Measurements from ENCODE around the gene CCNF. TPM values are rescaled to one million over a fixed set of nuclear protein-coding genes. Genes with fewer than 3 reads are reported as not detected.
A peak's percentile ranks its signal among the peaks of the same experiment; 100 is the strongest.

CCNF gene
- total RNA-seq, 1 donor from 2014 or later, result 6.8 TPM

DNA sequence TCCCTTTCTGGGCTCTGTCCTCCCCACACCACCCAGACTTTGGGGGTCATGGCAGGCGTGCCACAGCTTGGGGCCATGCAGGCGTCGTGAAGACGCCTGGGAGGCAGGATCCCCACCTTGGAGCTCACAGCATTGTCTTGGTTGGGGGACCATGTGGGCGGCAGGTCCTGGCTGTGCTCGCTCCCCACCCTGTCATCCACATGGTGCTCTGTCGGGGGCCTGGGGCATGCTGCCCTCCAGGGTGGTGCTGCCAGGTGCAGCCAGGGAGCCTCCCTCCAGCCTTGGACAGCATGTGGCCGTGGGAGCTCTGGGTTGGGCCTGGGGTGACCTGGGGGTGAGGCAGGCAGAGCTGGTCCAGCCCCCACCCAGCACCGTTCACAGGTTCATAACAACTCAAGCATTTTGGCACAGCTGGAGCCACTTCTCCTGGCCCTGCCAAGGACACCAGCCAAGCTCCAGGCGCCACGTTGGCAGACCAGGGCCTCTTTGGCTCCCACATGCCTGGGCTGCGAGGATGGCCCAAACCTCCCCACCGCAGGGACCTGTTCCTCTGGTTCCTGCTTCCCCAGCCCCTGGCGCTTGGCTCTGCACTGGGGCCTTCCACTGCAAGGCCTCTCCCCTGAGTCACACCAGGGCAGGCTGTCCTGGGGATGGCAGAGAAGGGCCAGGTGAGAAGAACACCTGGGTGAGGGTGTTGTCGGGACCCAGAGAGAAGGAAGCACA is 69.4 kb downstream of the CCNF start:
- peak overlapping the region in 2 of 3 donors; percentile 43 to 73 for H3K9ac ChIP-seq (ENCODE audit: low read depth in 1 of 3, low read length in 3 of 3)
- no peaks in the 10 kb centered on the region for H3K27me3 ChIP-seq (ENCODE audit: control insufficient read depth in 3 of 3, insufficient read depth in 3 of 3, low read length in 3 of 3)
- peak overlapping the region in 1 of 3 donors; percentile 2 for H3K4me3 ChIP-seq (ENCODE audit: low read length in 3 of 3)
- no peak overlapping the region for H3K27ac ChIP-seq (ENCODE audit: low read depth, low read length)
- H3K36me3 ChIP-seq (ENCODE audit: control insufficient read depth in 3 of 3, insufficient read depth in 3 of 3, low read length in 3 of 3), result peaks cover 8 to 10% (median 9%) of the 10 kb centered on the region in 3 donors
- peaks cover 34 to 59% (median 46%) of the 10 kb centered on the region in 3 donors for H3K4me1 ChIP-seq (ENCODE audit: control insufficient read depth in 3 of 3, insufficient read depth in 3 of 3, low read length in 3 of 3)
- H3K9me3 ChIP-seq (ENCODE audit: control insufficient read depth in 3 of 3, low read length in 3 of 3), result no peaks in the 10 kb centered on the region

DNA sequence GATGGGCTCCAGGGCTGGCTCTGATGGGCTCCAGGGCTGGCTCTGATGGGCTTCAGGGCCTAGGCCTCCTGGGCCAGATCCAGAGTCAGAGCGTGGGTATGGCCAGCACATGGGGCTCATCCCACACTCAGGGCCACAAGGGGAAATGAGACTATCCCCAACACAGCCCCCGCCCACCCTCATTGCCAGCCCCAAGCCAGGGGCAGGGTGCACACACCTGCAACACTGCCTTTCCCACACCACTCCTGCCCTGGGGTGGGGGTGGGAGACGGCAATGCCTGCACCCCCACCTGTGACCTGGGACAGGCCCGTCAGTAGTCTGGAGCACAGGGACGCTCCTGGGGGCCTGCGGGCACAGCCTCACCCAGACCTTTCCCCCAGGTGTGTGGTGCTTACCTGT is 70.2 kb downstream of the CCNF start:
- Histone ChIP-seq H3K27ac (ENCODE audit: low read depth, low read length) (no peak overlapping the region), H3K4me1 (ENCODE audit: control insufficient read depth in 3 of 3, insufficient read depth in 3 of 3, low read length in 3 of 3) (peaks cover 34 to 59% (median 46%) of the 10 kb centered on the region in 3 donors), H3K9ac (ENCODE audit: low read depth in 1 of 3, low read length in 3 of 3) (peak overlapping the region in 1 of 3 donors; percentile 43), H3K4me3 (ENCODE audit: low read length in 3 of 3) (no peak overlapping the region), H3K36me3 (ENCODE audit: control insufficient read depth in 3 of 3, insufficient read depth in 3 of 3, low read length in 3 of 3) (peaks cover 8 to 10% (median 9%) of the 10 kb centered on the region in 3 donors), H3K27me3 (ENCODE audit: control insufficient read depth in 3 of 3, insufficient read depth in 3 of 3, low read length in 3 of 3) (no peaks in the 10 kb centered on the region), H3K9me3 (ENCODE audit: control insufficient read depth in 3 of 3, low read length in 3 of 3) (no peaks in the 10 kb centered on the region)

DNA sequence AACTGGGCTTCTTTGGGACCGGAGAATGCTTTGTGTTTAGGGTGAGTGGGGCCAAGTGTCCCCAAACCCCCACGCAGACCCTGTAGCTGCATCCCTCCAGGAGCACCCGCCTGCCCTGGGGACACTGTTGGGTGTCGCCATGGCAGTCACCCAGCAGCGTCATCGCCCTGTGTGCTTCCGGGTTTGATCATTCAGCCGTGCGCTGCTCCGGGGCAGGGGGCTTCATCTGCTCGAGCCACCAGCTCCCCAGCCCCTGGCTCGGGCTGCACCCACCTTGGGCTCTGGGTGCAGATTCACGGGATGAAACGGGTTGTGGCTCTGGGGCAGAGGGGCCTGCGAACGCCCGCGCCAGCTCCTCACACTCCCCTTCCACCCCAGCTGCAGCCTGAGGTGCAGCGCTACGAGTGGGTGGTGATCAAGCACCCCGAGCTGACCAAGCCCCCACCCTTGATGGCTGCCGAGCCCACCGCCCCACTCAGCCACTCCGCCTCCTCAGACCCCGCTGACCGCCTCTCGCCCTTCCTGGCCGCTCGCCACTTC is 70.7 kb downstream of the CCNF start:
- Histone ChIP-seq H3K36me3 (ENCODE audit: control insufficient read depth in 3 of 3, insufficient read depth in 3 of 3, low read length in 3 of 3) (peaks cover 8 to 10% (median 9%) of the 10 kb centered on the region in 3 donors), H3K4me1 (ENCODE audit: control insufficient read depth in 3 of 3, insufficient read depth in 3 of 3, low read length in 3 of 3) (peaks cover 34 to 59% (median 46%) of the 10 kb centered on the region in 3 donors)

DNA sequence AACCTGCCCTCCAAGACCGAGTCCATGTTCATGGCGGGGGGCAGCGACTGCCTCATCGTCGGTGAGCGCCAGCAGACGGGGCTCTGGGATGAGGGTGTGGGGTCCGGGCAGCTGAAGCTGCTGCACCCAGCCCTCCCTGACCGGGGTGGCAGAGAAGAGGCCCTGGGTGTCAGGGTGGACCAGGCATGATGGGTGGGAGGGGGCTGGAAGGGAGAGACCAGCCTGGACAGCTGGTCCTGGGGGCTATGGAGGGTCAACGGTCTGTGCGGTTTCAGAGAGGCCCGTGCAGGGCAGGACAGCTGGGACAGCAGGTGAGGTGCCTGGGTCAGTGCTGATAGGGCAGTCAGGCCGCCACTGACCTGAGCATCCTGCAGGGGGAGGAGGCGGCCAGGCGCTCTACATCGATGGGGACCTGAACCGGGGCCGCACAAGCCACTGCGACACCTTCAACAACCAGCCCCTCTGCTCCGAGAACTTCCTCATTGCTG is 71.2 kb downstream of the CCNF start:
- Histone ChIP-seq H3K9me3 (ENCODE audit: control insufficient read depth in 3 of 3, low read length in 3 of 3) (no peaks in the 10 kb centered on the region), H3K4me3 (ENCODE audit: low read length in 3 of 3) (no peak overlapping the region), H3K27me3 (ENCODE audit: control insufficient read depth in 3 of 3, insufficient read depth in 3 of 3, low read length in 3 of 3) (no peaks in the 10 kb centered on the region), H3K36me3 (ENCODE audit: control insufficient read depth in 3 of 3, insufficient read depth in 3 of 3, low read length in 3 of 3) (peaks cover 8 to 10% (median 9%) of the 10 kb centered on the region in 3 donors), H3K9ac (ENCODE audit: low read depth in 1 of 3, low read length in 3 of 3) (no peak overlapping the region), H3K4me1 (ENCODE audit: control insufficient read depth in 3 of 3, insufficient read depth in 3 of 3, low read length in 3 of 3) (peaks cover 34 to 59% (median 46%) of the 10 kb centered on the region in 3 donors), H3K27ac (ENCODE audit: low read depth, low read length) (no peak overlapping the region)

More for the DNA sequence above, 70.7 kb downstream of the CCNF start:
- Histone ChIP-seq H3K9ac (ENCODE audit: low read depth in 1 of 3, low read length in 3 of 3) (peak overlapping the region in 1 of 3 donors; percentile 20), H3K27ac (ENCODE audit: low read depth, low read length) (no peak overlapping the region), H3K27me3 (ENCODE audit: control insufficient read depth in 3 of 3, insufficient read depth in 3 of 3, low read length in 3 of 3) (no peaks in the 10 kb centered on the region), H3K9me3 (ENCODE audit: control insufficient read depth in 3 of 3, low read length in 3 of 3) (no peaks in the 10 kb centered on the region), H3K4me3 (ENCODE audit: low read length in 3 of 3) (no peak overlapping the region)

DNA sequence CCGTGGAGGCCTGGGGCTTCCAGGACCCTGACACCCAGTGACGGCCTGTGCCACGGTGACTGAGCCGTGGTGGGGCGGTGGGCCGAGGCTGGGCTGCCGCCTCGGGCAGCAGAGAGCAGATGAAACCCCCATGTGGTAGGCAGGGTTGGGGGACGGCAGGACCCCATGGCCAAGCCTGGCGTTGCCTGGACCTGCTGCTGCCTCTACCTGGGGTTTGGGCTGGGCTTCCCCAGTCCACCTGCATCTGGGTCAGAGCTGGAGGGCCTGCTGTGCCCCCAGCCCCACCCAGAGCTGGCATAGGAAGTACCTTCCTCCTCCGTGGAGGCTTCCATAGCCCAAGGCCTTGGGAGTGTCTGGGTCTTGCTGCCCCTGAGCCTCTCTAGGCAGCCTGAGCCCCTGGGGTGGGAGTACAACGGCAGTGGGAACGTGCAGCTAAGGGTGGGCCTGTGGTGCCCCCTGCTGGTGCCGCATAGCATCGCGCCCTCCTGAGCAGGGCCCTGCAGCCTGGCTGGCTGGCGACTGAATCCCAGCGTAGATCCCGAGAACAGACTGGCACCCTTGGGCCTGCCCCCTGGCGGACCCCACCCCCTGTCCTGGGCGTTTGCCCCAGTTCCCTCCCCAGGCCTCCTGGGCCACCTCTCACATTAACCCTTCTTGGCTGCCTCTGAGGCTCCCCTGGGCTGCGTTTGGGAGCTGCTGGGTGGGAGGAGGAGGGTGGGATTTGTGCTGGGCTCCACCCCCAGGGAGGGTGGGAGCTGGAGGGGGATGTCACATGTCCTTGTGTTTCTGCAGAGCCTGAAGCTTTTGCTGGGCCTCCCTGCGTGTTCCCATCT is 71.9 kb downstream of the CCNF start:
- H3K4me1 ChIP-seq (ENCODE audit: control insufficient read depth in 3 of 3, insufficient read depth in 3 of 3, low read length in 3 of 3), result peaks cover 34 to 59% (median 46%) of the 10 kb centered on the region in 3 donors
- H3K36me3 ChIP-seq (ENCODE audit: control insufficient read depth in 3 of 3, insufficient read depth in 3 of 3, low read length in 3 of 3), result peaks cover 8 to 12% (median 10%) of the 10 kb centered on the region in 3 donors
- peak overlapping the region in 1 of 3 donors; percentile 68 for H3K9ac ChIP-seq (ENCODE audit: low read depth in 1 of 3, low read length in 3 of 3)
- no peaks in the 10 kb centered on the region for H3K9me3 ChIP-seq (ENCODE audit: control insufficient read depth in 3 of 3, low read length in 3 of 3)
- peak overlapping the region in 1 of 3 donors; percentile 22 for H3K4me3 ChIP-seq (ENCODE audit: low read length in 3 of 3)
- H3K27me3 ChIP-seq (ENCODE audit: control insufficient read depth in 3 of 3, insufficient read depth in 3 of 3, low read length in 3 of 3), result no peaks in the 10 kb centered on the region
- no peak overlapping the region for H3K27ac ChIP-seq (ENCODE audit: low read depth, low read length)

DNA sequence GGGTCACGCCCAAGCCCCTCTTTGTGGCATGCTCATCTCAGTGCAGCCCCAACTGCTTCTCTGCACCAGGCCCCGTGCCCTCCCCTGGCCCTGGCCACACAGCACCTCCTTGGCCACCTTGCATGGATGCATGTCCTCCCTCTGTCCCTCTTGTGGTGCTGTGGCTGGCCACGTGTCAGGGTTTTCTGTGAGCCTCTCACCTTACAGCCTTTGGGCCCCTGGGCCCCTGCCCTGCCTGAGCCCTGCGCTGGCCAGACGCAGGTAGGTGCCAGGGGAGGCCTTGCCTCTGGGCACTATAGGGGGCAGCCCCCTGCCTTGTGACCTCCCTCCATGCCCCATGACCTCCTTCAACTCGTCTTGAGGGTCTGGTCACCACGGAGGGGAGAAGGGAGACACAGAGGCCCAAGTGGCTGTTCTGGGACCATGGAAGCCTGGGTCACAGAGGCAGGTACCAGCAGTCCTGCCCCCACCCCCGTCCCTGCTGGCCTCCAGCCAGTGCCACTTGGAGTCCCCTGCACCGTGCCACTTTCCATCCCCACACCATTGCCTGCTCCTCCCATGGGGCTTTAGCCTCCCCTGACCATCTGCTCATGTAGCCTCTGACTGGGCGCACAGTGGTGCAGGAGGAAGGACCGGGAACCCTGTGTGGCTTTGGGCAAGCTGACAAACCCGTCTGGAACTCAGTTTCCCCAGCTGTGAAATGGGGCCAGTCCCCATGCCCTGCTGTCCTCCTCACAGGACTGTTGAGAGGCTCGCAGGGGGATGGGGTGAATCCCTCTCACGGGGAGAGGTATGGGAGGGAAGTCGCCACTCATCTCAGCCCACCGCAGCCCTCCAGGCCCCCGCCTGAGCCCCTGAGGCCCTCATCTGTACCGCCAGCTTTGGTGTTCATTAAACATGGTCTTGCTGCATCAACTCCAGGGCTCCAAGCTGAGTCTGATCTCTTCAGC is 73.0 kb downstream of the CCNF start:
- H3K27ac ChIP-seq (ENCODE audit: low read depth, low read length), result no peak overlapping the region
- no peaks in the 10 kb centered on the region for H3K9me3 ChIP-seq (ENCODE audit: control insufficient read depth in 3 of 3, low read length in 3 of 3)
- H3K4me3 ChIP-seq (ENCODE audit: low read length in 3 of 3), result no peak overlapping the region
- H3K36me3 ChIP-seq (ENCODE audit: control insufficient read depth in 3 of 3, insufficient read depth in 3 of 3, low read length in 3 of 3), result peaks cover 0 to 3% (median 3%) of the 10 kb centered on the region in 3 donors
- peak overlapping the region in 1 of 3 donors; percentile 68 for H3K9ac ChIP-seq (ENCODE audit: low read depth in 1 of 3, low read length in 3 of 3)
- peaks cover 29 to 51% (median 40%) of the 10 kb centered on the region in 3 donors for H3K4me1 ChIP-seq (ENCODE audit: control insufficient read depth in 3 of 3, insufficient read depth in 3 of 3, low read length in 3 of 3)
- H3K27me3 ChIP-seq (ENCODE audit: control insufficient read depth in 3 of 3, insufficient read depth in 3 of 3, low read length in 3 of 3), result no peaks in the 10 kb centered on the region

DNA sequence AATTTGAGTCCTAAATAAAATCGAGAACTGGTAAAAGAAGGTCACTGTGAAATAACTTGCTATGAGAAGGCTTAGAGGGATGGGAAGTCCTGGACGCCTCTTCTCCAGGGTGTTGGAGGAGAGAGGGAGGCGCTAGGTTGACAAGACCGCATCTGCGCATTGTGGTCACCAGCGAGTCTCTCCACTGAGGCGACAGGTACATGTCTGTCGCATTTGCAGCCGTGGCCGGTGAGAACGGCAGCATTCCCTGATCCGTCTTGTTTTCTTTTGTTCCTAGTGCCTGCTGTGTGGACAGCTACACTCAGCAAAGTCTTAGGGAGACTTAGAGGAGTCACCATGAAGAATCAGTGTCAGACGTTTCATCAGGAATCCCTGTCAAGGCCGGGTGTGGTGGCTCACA is 76.4 kb downstream of the CCNF start:
- H3K9ac ChIP-seq (ENCODE audit: low read depth in 1 of 3, low read length in 3 of 3), result no peak overlapping the region
- H3K4me1 ChIP-seq (ENCODE audit: control insufficient read depth in 3 of 3, insufficient read depth in 3 of 3, low read length in 3 of 3), result peaks cover 8 to 22% (median 15%) of the 10 kb centered on the region in 3 donors
- peaks cover 0 to 3% (median 2%) of the 10 kb centered on the region in 3 donors for H3K36me3 ChIP-seq (ENCODE audit: control insufficient read depth in 3 of 3, insufficient read depth in 3 of 3, low read length in 3 of 3)
- no peak overlapping the region for H3K4me3 ChIP-seq (ENCODE audit: low read length in 3 of 3)
- H3K9me3 ChIP-seq (ENCODE audit: control insufficient read depth in 3 of 3, low read length in 3 of 3), result no peaks in the 10 kb centered on the region
- H3K27ac ChIP-seq (ENCODE audit: low read depth, low read length), result no peak overlapping the region
- H3K27me3 ChIP-seq (ENCODE audit: control insufficient read depth in 3 of 3, insufficient read depth in 3 of 3, low read length in 3 of 3), result no peaks in the 10 kb centered on the region

DNA sequence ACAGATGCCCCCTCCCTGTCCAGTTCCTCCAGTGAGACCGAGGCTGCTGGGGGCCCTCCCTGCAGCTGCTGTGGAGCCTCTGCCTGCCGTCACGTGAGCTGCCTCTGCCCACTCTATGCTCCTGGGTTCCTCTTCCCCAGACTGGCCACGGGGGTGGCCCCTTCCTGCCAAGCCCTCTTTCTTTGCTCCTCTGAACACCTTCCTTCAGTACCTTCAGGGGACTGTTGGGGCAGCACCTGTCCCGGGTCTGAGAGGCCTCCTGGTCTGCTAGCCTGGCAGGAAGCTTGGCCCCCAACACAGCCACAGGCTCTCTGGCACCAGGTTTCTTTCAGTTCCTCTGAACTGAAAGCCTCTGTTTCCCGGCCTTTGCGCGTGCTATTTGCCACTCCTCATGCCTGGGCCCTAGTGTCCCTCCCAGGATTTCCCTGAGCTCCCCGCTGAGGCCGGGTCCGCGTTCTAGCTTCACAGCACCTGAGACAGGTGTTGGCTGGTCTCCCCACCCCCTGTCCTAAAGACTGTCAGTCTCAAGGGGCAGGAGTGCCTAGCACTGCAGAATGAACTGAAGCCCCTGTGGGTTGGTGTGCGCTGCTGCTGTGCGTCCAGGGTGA is 77.9 kb downstream of the CCNF start:
- peak overlapping the region; percentile 54 for H3K27ac ChIP-seq (ENCODE audit: low read depth, low read length)
- H3K4me1 ChIP-seq (ENCODE audit: control insufficient read depth in 3 of 3, insufficient read depth in 3 of 3, low read length in 3 of 3), result peaks cover 2 to 18% (median 11%) of the 10 kb centered on the region in 3 donors
- H3K9me3 ChIP-seq (ENCODE audit: control insufficient read depth in 3 of 3, low read length in 3 of 3), result no peaks in the 10 kb centered on the region
- H3K9ac ChIP-seq (ENCODE audit: low read depth in 1 of 3, low read length in 3 of 3), result peak overlapping the region in 1 of 3 donors; percentile 50
- no peaks in the 10 kb centered on the region for H3K27me3 ChIP-seq (ENCODE audit: control insufficient read depth in 3 of 3, insufficient read depth in 3 of 3, low read length in 3 of 3)
- H3K36me3 ChIP-seq (ENCODE audit: control insufficient read depth in 3 of 3, insufficient read depth in 3 of 3, low read length in 3 of 3), result peaks cover 0 to 3% (median 0%) of the 10 kb centered on the region in 3 donors
- no peak overlapping the region for H3K4me3 ChIP-seq (ENCODE audit: low read length in 3 of 3)
